GM18861 (cell line): ENCODE data around the gene PLEKHG7.

Experiments used
- ATAC-seq: cut with Tn5 transposase; IDR thresholded peaks from one replicate; pipeline ENCODE4 v1.9.1; 2021; ENCODE audit not compliant: unreplicated experiment

Gene PLEKHG7

GRCh38 chr12:92706594-92706993, 3.8 kb downstream of the PLEKHG7 start:
- no peak for ATAC-seq

- ATAC-seq, result no peak
Measured at GRCh38 chr12:92707926-92708325, 5.1 kb downstream of the PLEKHG7 start.

GRCh38 chr12:92715625-92716024, 12.8 kb downstream of the PLEKHG7 start:
- no peak for ATAC-seq

GRCh38 chr12:92717202-92717601, 14.4 kb downstream of the PLEKHG7 start:
- no peak for ATAC-seq

GRCh38 chr12:92718483-92718990, 15.7 kb downstream of the PLEKHG7 start:
- no peak for ATAC-seq

GRCh38 chr12:92719674-92720073, 16.9 kb downstream of the PLEKHG7 start:
- no peak for ATAC-seq

- ATAC-seq, result no peak
Measured at GRCh38 chr12:92721130-92721529, 18.3 kb downstream of the PLEKHG7 start.

- no peak for ATAC-seq
Measured at GRCh38 chr12:92721656-92722055, 18.9 kb downstream of the PLEKHG7 start.

GRCh38 chr12:92722897-92723296, 20.1 kb downstream of the PLEKHG7 start:
- ATAC-seq, result no peak

GRCh38 chr12:92726850-92727249, 24.1 kb downstream of the PLEKHG7 start:
- no peak for ATAC-seq

GRCh38 chr12:92729773-92730305, 27.1 kb downstream of the PLEKHG7 start:
- ATAC-seq, result no peak

GRCh38 chr12:92730758-92731157, 28.0 kb downstream of the PLEKHG7 start:
- ATAC-seq, result no peak

- no peak for ATAC-seq
Measured at GRCh38 chr12:92732216-92732615, 29.4 kb downstream of the PLEKHG7 start.

- ATAC-seq, result no peak
Measured at GRCh38 chr12:92732716-92733115, 29.9 kb downstream of the PLEKHG7 start.

GRCh38 chr12:92733181-92733580, 30.4 kb downstream of the PLEKHG7 start:
- ATAC-seq, result no peak

GRCh38 chr12:92733661-92734060, 30.9 kb downstream of the PLEKHG7 start:
- ATAC-seq, result no peak

- no peak for ATAC-seq
Measured at GRCh38 chr12:92735131-92735721, 32.4 kb downstream of the PLEKHG7 start.

GRCh38 chr12:92736605-92737004, 33.8 kb downstream of the PLEKHG7 start:
- ATAC-seq, result no peak

GRCh38 chr12:92737855-92738850, 35.4 kb downstream of the PLEKHG7 start:
- no peak for ATAC-seq

- ATAC-seq, result no peak
Measured at GRCh38 chr12:92739113-92739512, 36.3 kb downstream of the PLEKHG7 start.

- no peak for ATAC-seq
Measured at GRCh38 chr12:92740411-92740810, 37.6 kb downstream of the PLEKHG7 start.

GRCh38 chr12:92743026-92743425, 40.2 kb downstream of the PLEKHG7 start:
- no peak for ATAC-seq
